NCI-H1417 (cell line): ENCODE results near the gene CLOCK.

Source experiments
- DNase-seq, 3 experiments: peaks; one replicate each; lab custom pipeline; 2025; lab: John Stamatoyannopoulos, UW

The CLOCK gene

GRCh38 chr4:55380576-55380975 is 166.1 kb downstream of the CLOCK start:
- no peak for DNase-seq

GRCh38 chr4:55378617-55379467 is 167.9 kb downstream of the CLOCK start:
- no peak for DNase-seq
